Measurements from ENCODE around the gene DNAJC27.
A peak's percentile ranks its signal among the peaks of the same experiment; 100 is the strongest.
"Not testable (repeated sequence)": the region's sequence is repeated elsewhere in the genome, so short reads cannot be mapped to it uniquely, and the experiment has no call there.

Gene DNAJC27

DNA sequence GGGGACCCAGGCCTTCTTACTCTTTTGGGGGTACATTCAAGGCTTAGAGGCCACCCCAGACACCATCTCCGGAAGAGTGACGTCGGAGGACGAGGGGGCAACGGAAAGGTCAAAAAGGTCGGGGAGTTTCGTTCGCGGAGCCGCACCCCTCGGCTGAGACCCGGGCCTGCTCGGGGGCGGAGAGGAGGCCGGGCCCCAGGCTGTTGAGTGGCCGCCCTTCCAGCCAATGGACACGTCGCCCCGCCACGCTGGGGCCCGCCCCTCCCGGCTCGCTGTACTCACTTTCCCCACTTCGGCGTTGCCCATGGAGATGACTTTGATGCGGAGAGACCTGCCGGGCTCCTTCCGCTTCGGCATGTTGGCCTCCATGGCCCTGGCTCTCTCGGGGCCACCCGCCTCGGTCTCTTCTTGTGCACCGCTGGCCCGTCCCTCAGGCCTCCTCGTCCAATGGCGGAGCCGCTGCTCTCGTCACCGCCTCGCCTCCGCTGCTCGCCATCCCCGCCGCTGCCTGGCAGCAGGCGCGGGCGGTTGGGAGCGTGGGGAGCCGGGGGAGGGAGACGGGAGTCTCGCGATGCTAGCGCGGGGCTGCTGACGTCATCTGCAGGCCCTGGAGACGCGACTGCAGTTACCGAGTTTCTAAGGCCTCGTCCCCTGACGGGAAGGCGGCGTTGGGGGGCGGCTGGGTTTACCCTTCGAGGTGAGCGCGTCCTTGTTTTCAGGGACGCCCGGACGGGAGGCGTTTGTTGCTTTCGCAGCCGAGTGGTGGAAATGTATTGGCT lies at the start of gene DNAJC27:
Gene DNAJC27 (minus strand): TSS at position 420 of the 779 bp plus-strand sequence. CDS start 51 bp downstream, at position 369.
- peak; percentile 94 to 100 (median 98) for DNase-seq
- intact Hi-C loops (cut with DNase I), result loop anchor here (5.0 kb wide), 1 partner anchor 49 kb away; the partner anchor contains the start of gene ADCY3

DNA sequence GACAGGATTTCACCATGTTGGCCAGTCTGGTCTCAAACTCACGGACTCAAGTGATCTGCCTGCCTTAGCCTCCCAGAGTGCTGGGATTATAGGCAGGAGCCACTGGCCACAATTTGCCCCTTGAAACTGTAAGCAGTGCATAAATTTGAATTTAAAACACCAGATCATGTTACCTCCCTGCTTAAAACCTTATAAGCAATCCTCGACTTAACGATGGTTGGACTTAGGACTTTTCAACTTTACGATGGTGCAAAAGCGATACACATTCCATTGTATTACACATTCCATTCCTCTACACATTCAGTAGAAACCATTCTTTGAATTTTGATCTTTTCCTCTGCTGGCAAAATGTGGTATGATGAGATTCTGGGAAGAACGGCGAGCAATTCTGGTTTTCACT lies 46.9 kb upstream of the DNAJC27 start:
- intact Hi-C loops (cut with DNase I), result no loop called here
- no peak for DNase-seq

DNA sequence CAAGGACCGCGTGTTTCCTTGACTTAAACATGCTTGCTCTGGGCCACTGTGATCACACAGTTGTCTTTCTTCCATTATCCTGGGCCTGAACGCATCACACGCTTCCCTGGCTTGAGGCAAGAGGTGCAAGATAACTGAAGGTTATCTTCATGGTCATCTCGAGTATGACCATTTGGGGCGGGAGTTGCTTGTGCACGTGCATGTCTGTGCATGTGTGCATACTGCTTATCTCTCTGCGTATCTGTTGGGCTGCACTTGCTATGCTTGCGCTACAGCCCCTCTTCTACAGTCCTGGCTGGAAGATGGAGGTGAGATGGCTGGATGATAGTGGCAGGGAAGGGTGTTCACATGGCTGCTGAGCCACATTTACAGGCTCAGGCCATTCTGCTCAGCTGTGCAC lies 42.9 kb upstream of the DNAJC27 start:
- DNase-seq, result no peak
- intact Hi-C loops (cut with DNase I), result no loop called here

DNA sequence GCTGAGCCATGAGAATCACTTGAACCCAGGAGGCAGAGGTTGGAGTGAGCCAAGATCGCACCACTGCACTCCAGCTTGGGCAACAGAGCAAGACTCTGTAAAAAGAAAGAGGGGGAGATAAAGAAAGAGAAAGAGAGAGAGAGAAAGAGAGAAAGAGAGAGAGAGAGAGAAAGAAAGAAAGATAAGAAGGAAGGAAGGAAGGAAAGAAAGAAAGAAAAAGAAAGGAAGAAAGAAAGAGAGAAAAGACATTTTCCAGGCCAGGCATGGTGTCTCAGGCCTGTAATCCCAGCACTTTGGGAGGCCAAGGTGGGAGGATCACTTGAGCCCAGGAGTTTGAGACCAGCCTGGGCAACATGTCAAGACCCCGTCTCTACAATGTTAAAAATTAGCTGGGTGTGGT lies 39.6 kb upstream of the DNAJC27 start:
- intact Hi-C loops (cut with DNase I); DNase-seq: not testable (repeated sequence)

DNA sequence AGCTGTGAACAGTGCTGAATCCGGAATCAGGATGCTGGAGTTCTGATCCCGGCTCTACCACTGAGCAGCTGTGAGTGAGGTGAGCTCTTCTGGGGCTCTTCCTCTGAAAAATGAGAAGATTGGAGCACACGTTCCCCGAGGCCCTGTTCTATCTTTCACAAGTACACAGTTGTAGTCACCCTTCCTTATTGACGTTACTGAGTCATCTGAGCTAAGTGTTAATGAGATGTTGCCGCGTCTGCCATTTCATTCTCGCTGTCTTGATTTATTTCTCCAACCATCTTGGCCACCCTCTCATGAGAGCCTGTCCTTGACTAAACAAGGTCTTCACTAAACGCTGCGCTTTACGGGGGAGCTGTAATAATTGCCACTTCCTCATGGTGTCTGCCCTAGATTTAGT lies 38.2 kb upstream of the DNAJC27 start:
- intact Hi-C loops (cut with DNase I), result no loop called here
- DNase-seq, result no peak

DNA sequence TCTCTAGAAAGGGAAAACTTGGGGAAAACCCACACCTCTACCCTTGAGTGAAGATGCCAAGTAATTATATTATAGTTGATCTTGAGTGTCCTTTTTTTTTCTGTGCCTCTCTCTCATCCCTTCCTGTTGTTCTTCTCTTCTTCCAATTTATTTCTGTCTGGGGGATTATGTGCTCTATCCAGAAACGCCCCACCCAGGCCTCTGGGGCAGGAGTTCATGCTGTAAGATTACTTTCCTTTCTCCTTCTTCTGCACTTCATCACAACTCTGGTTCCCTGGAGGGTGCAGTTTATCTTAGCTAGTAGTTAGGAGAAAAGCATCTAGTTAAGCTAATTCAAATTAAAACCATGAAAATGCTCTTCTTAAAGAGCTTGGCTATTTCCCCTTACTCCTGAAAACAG lies 30.3 kb upstream of the DNAJC27 start:
- intact Hi-C loops (cut with DNase I), result no loop called here
- DNase-seq, result no peak

DNA sequence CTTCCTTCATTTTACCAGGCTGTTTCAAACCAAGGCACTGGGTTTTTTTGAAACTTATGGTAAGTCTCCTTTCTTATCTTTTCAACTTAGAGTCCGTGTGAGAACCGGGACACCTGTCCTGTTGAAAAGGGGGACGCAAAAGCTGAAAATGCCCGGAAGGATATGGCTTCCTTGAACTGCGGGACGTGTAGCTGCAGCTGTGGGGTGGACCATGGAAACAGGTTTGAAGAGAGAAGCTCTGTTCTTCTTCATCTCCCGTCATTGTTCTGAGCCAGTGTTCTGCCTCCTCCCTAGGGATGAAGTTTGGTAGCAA lies 29.5 kb upstream of the DNAJC27 start:
- DNase-seq, result no peak
- intact Hi-C loops (cut with DNase I), result no loop called here

DNA sequence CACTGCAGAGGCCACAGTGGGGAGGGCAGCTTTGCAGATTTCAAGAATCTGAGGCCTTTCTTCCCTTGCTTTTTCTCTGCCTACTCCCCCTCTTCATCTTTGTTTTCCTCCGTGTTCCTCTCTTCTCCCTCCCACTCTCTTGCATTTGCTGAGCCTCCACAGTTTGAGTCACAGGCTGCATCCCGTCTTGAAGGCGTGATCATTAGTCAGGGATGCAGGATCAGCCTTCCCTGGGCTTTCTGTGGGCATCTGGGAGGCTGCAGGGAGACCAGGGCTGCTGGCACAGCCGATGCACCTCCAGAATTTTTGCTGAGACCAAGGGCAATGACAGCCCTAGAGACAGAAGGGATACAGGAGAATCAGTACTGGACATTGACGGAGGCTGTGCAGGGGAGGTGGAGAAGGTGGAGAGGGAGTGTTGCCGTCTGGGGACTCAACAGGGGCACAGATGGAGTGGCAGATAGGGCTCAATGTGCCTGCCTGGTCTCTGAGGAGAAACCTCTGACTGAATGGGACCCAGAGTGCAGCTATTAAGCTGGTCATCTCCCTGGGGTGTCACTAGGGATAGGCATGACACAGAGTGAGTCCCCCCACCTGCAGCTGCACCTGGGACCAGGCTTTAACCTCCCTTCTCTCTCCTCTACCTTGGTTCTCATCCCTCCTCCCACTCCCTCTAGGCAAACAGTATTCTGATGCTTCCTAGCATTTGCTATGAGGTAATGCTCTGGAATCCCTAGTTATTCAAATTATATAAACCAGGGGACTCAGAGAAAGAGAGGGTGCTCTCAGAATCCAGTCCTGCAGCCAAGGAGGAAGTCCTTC lies 29.0 kb upstream of the DNAJC27 start:
- intact Hi-C loops (cut with DNase I), result no loop called here
- DNase-seq, result peak in 8 of 10 donors; percentile 29 to 89 (median 52)

DNA sequence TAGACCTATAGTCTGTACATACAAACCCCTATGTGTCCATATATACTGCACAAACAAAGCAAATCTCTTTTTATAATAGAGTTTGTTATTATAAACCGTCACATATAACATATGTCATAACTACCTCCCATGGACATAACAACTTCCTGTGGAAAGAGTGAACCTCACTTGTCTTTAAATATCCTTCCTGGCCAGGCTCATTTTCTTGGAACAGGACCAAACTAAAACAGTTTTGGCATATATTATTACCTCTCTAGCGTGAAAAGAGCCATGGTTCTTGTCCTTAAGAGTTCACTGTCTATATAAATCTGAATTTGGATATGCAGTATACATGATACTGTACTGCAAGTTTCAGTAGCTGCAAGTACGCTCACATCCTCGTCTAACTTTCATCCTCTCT lies 28.3 kb upstream of the DNAJC27 start:
- intact Hi-C loops (cut with DNase I), result no loop called here
- DNase-seq, result no peak

DNA sequence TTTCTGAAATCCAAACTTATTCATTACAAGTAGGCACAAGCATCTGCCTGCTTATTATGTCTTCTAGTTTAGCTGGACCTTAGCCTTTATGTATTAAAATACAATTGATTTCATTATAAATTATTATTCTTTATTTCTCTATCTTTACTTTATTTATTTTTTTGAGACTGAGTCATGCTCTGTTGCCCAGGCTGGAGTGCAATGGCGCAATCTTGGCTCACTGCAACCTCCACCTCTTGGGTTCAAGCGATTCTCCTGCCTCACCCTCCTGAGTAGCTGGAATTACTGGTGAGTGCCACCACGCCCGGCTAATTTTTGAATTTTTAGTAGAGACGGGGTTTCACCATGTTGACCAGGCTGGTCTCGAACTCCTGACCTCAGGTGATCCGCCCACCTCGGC lies 27.3 kb upstream of the DNAJC27 start:
- DNase-seq; intact Hi-C loops (cut with DNase I): not testable (repeated sequence)

DNA sequence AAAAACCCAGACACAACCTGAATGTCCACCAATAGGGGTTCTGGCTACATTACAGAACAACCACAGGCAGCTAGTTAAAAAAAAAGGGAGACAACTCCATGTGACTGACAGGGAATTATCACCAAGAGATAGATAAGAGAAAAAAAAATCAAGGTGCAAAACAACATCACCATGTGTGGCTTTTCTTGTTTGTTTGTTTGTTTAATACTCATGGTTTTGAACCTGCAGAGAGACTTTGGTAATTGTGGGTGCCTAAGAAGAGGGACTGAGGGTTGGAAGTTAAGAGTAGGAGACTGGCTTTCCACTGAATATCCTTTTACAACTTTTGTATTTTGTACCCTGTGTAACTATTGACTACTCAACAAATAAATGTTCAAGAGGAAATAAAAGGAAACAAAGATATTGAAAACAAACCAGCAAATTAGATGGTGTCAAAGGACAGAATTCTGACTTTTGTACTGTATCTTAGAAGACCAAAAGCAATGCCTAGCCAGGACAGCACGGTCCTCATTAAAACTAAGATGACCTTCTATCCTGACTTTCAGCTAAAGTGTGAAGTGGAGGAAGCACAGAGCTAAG lies 22.5 kb upstream of the DNAJC27 start:
- intact Hi-C loops (cut with DNase I), result no loop called here
- no peak for DNase-seq

DNA sequence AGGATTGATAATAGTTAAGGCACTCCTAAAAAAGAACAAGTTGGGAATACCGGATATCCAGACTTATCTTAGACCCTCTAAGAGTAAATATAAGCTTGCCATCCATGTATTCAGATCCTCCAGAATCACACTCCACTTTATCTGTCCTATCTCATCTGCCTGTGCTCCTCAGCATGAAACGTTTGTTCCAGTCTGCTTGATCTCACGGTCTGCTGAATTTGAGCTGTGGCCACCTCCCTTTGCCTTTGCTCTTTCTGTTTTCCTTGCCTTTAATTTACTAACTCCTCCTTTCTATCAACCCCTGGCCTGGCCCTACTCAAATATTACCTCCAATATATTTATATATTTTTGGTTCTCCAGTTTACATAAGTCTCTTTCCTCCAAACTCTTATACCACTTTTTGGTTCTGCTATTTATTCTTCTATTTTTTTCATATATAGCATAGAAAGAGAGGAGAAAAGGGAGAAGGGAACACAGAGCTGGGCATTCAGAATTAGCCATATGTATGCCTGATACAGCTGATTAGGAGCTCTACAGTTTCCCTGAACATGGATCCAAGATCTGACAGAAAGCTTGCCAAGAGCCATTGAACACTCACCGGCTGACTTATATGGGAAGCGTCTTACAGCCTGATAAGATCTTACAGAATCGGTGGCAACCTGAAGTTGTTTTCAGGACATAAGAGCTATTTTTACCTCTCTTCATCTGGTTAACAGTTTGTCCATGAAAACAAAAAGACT lies 21.8 kb upstream of the DNAJC27 start:
- no peak for DNase-seq
- intact Hi-C loops (cut with DNase I), result no loop called here

DNA sequence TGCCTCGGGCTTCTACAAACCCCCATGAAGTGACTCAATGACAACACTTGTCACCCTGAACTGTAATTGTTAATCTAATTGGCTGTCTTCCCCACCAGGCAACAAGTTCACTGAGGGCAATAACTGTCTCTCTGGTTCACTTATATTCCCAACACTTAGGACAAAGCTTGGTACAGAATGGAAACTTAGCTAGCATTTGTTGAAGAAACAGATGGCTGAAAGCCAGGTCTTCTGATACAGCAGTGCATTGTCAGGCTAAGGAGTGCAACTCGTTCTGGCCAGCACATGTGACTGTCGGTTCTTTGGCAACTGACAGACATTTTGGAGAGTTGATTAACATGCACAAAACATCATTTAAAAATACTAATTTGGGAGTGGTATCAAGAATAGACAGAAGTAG lies 14.6 kb upstream of the DNAJC27 start:
- intact Hi-C loops (cut with DNase I), result loop anchor here (5.0 kb wide), 2 partner anchors 56 to 76 kb away; partner anchors contain the start of gene EFR3B
- DNase-seq, result peak in 2 of 10 donors; percentile 50 to 58

DNA sequence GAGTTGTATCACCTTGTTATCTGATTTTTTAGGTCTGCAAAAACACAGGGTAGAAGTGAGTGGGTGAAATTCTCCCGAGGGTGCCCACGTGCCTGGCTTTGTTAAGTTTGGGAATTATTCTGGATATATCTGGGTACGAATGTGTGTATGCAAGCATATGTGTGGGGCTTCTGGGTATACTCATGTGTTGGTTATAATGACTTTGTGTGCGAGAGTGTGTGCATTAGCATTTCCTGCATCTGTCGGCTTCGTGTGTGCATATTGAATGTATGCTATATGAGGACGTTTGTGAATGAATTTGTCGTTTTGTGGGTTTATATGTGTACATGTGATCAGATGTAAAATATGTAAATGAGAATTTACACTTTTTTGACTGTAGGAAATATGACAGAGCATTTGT lies 13.8 kb upstream of the DNAJC27 start:
- DNase-seq, result no peak
- intact Hi-C loops (cut with DNase I), result loop anchor here (5.0 kb wide), 2 partner anchors 57 to 77 kb away; partner anchors contain the start of gene EFR3B

DNA sequence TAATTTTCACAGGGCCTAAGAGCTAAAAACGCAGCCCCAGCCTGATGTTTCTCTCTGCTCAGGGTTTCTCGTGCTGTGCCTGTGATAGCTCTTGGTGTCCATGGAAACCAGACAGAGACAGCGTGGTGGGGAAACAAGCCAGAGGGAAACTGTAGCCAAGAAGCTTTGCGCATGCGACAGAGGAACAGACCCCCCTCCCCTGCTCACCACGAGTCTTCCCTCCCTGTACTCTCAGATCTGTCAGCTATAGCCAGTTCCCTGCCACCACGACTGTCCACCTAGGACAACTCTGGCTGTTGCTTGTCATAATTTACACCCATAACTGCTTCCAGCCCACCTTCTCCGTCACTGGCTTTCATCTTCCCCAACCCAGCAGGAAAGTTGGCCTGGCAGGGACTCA lies 13.2 kb upstream of the DNAJC27 start:
- DNase-seq, result peak; percentile 44 to 95 (median 66)
- intact Hi-C loops (cut with DNase I), result loop anchor here (5.0 kb wide), 2 partner anchors 57 to 77 kb away; partner anchors contain the start of gene EFR3B

DNA sequence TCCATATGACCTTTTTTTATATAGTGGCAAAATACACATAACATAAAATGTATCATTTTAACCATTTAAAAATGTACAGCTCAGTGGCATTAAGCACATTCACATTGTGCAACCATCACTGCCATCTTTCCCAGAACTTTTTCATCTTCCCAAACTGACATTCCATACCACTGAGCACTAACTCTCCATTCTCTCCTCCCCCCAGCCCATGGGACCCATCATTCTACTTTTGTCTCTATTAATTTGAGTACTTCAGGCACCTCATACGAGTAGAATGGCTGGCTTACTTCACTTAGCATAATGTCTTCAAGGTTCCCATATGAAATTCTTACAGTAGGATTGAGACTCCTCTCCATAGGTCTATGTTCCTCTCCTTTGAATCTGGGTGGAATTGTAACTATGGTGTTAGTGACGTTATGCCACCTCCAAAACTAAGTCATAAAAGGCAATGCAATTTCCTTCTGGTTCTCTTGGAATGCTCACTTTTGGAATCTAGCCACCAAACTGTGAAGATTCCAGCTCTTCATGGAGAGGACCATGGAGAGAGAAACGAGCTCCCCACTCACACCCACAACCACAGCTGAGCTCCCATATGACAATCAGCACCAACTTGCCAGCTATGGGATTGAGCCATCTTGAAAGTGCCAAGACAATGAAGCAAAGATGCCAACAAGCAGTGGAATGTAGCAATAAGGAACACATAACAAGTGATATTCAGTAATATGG lies 9.8 kb upstream of the DNAJC27 start:
- DNase-seq, result peak in 1 of 10 donors; percentile 62
- intact Hi-C loops (cut with DNase I), result no loop called here

DNA sequence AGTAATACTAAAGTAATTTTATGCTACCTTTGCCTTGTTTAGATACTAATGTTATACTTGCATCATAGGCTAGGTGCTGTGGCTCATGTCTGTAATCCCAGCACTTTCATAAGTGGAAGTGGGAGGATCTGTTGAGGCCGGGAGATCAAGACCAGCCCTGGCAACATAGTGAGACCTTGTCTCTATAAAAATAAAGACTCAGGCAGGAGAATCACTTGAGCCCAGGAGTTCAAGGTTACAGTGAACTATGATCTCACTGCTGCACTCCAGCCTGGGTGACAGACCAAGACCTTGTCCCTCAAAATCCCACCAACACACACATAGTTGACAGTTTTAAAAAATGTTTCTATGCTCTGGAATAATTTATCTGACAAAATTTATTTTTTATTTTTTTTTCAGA lies 6.9 kb upstream of the DNAJC27 start:
- intact Hi-C loops (cut with DNase I), result no loop called here
- DNase-seq, result no peak

DNA sequence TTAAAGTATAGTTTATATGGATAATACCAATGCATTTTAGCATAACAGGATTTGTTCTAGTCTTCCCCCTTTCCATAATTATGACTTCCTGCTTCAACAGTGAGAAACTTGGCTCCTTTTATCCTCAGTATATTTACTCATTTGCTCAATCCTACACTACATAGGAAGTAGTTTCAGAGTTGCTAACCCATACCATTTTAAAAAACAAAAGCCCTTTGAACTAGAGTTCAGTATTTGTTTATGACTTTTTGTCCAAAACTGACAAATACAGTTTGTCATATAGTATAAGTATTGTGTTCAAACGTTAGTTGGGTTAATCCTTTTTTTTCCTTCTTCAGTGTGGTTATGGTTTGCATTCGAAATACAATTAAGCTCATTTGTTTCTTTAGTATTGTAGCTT lies 5.9 kb upstream of the DNAJC27 start:
- intact Hi-C loops (cut with DNase I), result no loop called here
- no peak for DNase-seq

DNA sequence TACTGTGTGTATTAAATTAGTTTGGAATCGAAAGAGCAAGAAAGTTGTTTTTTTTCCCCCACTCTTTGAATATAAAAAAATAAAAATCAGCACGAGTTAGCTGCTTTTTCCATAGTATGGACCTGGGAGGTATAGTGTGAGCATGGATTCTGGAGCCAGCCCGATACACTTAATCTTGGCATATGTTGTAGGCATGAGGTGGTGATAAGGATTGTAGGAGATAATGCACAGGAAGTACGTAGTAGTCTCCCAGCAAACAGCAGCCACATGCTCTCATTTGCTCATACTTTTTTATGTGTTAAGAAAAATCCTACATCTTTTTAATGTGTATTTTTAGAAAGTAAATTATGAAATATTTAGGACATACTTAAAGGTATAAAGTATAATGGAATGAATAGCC lies 2.1 kb upstream of the DNAJC27 start:
- intact Hi-C loops (cut with DNase I), result loop anchor here (2.0 to 5.0 kb wide), 2 partner anchors 52 to 223 kb away; partner anchors contain the start of gene ADCY3

More for the DNA sequence above, 2.1 kb upstream of the DNAJC27 start:
- DNase-seq, result no peak

Measured in posterior cingulate gyrus (tissue), 11 donors.